ENCODE results near the gene AMN.

The AMN gene

DNA sequence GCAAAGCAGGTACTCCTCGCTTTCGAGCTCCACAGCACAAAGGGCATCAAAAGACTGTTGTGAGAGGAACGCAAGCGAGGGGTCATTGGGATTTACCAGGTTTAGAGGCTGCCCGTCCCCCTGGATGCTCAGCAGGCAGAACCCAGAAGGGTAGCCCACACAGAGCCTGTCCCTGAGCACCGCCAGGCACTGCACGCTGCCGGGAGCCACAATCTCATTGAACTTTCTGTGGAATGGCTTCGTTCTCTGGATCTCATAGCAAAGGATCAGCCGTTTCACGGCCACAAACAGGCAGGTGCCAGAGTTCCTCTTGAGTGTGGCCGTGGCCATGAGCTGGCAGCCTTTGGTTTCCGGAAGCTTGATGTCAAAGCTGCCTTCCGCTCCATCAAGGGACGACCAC is 21.5 kb downstream of the AMN start:
- no peak for DNase-seq (ENCODE audit: low spot score)

DNA sequence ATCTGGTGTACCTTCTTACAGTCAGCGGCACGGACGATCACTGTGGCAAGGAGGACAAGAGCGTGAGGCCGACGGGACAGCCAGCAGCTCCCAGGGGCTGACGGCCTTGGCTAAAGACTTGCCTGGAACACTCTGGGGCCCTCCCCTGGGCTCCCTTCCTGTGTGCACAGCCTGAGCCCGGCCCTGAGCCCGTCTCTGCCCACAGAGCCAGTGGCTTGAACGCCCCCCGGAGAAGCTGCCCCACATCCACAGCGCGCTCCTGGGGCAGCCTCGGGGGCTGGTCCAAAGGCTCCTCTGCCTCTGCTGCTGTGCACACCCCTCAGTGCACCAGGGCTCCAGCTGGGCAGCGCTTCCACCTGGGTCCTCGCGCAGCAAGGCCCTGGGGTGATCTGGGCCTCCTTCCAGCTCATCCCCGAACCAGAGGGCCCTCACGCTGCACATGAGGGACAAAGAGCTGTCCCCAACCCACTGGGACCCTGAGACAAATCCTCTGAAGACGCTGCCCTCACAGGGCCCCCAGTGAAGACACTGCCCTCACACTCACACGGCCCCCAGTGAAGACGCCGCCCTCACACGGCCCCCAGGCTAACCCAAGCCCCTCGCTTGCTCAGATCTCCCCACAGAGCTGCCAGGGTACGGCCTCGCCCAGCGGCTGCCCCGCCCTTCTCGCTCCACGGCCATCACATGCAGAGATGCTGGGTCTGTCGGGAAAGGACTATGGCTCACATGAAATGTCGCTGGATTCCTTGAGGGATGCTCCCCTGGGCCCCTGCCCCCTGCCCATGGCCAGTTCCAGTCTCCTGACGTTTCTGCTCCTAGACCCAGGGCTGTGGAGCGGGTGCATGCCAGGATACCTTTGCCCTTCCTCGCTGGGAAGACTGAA is 22.2 kb downstream of the AMN start:
- DNase-seq (ENCODE audit: low spot score): no peak

DNA sequence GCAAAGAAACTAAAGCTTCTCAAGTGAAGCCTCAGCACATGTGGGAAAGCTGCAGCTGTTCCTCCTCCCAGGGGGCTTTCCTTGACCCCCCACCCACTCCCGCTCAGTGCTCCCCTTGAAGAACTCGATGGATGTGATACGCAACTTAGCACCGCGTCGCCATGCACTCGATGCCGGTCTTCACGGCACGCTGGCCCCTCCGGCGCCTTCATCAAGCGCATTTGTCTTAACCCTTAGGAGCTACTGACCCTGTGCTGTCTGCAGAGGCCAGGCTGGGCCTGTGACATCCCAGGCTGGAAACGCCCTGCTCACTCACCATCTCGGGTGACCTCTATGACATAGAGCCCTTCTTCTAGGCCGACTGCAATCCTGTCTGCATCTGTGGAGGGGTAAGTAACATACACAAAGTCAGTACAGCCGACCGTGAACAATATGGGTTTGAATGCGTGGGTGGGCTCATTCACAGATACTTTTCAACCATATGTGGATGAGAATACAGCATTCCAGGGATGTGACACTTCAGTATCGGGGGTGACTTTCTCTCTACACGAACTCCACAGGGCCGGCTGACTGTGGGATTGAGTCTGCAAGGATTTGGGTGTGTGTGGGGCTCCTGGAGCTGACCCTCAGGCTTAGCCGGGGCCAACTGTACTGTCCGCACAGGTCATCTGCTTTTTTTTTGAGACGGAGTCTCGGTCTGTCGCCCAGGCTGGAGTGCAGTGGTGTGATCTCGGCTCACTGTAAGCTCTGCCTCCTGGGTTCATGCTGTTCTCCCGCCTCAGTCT is 23.1 kb downstream of the AMN start:
- no peak for DNase-seq (ENCODE audit: low spot score)

DNA sequence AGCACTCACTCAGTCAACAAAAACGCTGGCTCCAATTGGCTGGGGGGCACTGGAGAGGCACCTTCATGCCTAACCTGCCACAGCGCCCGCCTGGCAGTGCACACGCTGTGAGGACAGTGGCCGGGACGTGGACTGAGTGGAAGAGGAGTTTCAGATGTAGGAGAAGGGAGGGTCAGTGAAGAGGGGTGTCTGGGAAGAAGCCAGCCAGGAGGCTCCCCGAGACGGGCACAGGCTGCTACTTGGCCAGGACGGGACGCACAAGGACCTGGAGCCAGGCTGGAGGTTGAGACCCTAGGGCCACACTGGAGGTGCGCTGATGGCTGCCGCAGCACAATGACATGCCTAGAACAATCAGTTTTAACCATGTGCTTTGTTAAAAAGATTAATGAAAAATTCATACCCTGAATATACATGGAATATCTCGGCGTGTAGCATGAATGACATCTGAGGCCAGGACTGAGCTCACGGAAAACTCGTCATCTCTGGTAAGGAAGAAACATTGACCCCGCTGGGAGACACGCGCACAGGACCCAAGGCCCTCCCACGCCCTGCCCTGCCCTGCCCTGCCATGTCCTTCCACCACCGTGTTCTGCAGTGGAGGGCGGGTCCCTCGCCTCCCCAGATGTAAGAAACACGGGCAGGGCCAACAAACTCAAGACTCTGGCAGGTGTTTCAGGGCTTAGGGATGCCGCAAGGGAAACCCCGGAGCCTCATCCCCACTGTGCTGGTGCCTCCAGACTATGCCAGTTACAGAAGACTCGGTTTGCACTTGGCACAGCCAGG is 25.0 kb downstream of the AMN start:
- no peak for DNase-seq (ENCODE audit: low spot score)

DNA sequence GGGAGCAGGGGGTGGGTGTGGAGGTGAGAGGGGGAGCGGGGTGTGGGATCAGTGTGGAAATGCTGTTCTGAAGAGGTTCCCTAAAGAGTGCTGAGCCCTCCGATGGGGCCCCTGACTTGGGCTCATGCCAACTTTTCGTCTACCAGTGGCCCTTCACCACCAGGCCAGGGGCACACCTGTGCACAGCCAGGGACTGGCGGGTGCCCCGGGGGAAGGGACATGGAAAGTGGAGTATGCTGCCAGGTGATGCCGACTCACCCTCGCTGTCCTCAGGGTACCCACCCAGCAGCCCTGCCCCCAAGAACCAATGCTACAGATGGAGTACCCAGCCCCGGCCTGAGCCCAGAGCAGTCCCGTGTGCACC is 26.2 kb downstream of the AMN start:
- no peak for DNase-seq (ENCODE audit: low spot score)

DNA sequence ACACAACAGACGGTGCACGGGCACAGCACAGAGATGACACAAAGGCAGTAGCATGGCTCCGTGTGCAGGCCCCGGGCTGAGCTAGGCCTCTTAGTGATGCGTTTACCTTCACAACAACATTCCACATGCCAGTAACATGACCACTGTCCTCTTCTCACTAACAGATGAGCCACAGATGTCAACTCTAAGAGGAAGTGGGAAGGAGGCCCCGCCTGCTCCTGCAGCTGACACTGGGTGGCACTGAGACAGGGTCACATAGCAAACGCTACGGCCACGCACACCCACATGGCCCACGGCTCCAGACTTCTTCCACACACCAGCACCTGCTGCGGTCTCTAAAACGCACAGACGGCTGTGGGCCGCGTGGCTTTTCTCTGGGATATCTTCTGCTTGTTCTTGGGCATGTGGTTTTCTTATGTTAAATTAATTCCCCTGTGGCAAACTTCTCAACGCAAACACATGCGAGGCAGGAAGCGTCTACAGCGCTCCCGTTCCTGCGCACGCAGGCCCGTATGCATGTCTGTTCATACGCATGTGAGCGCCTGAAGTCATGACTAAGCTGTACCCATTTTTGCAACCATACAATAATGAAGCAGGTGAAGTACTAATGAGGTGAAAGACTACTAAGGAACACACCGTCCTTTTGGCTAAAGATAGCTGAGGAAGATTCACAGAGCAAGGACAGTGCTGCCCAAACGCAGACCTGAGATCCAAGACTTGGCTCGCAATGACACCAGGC is 26.8 kb downstream of the AMN start:
- no peak for DNase-seq (ENCODE audit: low spot score)

DNA sequence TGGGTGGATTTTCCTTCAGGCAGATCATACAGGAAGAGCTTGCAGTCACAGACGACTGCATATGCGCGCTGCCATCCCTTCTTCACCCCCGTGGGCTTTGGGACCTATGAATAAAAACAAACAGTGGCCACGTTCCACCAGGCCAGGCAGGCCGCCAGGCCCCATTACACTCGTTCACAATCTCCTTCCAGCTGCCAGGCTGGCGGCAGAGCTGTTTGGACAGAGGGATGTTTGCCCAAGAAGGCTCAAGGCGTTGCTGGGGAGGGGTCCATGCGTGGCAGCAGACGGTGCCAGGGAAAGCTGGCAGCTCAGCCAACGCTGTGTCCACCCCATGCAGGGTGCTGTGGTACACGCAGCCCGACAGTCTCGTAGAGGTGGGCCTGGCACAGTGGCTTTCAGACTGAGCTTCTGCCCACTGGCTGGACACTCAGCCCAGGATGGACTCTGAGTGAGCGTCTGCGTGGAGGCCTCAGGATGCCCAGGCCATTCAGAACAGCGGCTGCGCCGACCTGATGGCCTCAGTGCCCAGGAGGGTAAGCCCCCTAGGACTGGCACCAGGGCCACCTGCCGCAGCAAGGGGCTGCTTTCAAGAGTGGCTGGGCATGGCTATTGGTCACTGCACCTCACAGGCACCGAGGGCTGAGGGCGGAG is 27.5 kb downstream of the AMN start:
- peak; percentile 90 for DNase-seq (ENCODE audit: low spot score)

DNA sequence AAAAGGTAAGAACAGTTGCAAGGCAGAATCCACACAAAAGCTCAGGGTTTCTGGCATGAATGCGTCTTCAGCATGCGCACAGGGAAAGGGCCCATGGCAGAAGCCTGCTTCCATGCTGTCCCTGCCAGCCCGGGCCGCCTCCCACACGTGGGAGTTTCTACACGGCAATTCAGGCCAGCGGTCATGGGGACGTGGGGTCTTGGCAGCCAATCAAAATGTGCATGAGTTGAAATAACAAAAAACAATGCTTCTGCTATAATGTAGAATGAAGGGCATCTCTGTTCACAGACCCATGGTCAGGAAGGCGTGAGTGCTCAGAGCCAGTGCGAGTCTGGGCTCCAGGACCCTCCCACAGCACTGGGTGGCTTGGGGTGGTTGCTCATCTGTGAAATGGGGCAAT is 28.6 kb downstream of the AMN start:
- peak; percentile 96 for DNase-seq (ENCODE audit: low spot score)

DNA sequence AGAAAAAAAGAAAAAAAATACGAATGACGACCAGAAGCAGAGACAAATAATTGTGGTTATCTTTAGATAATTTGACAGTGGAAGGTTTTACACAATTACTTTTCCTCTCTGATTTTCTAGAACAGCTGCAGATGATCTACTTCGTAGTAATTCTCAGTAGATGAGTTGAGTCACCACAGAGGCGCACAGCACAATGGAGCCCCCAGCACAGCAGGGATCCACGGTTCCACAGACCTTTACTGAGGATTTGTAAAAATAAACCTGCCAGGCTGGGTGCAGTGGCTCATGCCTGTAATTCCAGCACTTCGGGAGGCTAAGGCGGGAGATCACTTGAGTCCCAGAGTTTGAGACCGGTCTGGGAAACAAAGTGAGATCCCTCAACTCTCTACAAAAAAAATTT is 29.3 kb downstream of the AMN start:
- DNase-seq (ENCODE audit: low spot score): no peak

DNA sequence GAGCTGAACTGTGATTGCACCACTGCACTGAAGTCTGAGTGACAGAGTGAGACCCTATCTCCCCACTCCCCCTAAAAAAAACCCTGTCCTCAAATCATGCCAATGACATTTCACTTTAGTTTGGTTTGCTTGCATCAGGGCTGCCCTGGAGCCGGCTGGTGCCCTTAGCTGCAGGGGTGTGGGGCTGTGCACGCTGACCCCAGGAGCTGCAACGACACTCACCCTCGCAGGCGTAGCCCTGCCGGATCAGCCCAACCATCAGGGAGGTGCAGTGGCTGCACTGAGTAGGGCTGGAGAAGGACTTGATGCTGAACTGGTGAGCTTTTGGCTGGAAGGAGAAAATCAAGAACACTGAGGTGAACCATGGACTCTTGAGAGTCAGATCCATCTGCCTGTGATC is 29.8 kb downstream of the AMN start:
- DNase-seq (ENCODE audit: low spot score): no peak

DNA sequence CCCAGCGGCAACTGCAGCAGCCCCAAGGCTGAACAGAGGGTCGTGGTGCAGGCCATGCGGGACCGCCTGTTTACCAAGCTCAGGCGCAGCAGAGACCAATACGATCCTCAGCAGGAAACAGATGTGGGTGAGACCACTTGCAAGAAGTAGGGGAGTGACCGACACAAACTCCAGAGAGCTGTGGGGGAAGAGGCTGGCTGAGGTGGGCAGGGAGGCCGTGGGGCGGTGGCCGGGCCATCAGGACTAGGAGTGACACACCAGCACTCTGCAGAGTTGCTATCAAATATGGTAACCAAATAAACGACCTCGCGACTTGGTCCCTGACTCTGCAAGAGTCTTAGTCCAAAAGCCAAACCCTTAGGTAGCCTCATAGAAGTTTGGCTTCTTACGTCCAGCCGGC is 30.6 kb downstream of the AMN start:
- no peak for DNase-seq (ENCODE audit: low spot score)

DNA sequence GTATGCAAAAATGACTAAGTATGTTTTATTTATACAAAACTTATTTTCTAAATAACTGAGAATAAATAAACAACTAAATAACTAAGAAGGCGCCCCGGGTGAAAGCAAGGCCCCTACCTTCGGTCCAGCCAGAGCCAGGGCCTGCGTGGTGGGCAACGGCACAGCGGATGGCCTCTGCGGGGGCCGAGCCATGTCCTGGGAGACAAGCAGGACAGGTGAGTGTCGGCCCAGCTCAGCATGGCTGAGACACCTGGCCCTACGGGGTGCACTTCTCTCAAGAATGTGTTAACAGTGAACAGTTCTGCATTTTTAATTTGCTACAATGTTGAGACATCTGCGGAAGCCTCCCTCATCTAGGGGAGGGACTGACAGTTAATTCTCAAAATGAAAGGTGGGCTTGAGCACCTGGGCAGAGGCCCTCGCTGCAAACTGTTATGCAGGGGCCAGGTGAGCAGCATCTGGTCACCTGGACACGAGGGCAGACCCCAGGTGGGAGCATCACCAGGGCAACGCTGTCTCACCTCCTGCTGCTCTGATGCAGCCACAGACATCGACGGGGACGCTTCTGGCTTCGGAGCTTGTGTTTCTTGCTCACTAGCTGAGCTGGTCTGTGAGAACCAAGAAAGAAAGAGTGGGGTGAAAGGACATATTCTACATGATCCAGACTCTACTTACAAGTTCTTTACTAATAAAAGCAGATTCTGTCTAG is 31.8 kb downstream of the AMN start:
- DNase-seq (ENCODE audit: low spot score): no peak

DNA sequence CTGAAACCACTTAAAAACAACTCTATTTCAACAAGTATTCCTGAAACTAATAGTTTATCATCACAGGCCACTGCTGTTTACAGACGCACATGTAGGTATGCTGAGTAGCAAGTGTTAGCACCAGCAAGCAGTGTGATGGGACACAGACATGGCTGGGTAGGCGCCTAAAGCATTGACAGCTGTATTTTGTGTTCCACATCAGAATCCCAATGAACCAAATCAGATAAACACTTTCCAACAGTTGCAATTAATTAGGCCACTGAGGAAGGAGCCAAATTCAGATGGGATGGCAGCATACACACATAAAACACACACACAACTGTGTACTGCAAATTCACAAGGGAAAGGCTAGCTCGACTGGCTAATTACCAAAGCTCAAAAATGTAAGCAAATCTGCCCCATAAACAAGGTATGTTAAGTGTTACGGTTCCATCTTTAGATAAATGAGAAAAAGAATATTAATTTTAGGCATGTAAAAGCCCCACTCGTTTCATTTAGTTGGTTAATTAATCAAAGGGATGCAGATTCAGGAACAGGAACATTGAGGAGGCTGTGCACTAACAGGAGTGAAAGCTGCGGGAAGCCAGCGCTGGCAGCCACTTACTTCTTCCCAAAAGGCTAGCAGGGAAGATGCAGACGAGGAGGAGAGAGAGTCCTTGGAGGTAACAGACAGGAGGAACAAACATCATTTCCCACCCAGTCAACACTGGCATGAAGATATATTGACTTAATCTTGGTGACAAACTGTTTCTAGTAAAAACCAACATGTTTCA is 33.4 kb downstream of the AMN start:
- no peak for DNase-seq (ENCODE audit: low spot score)

DNA sequence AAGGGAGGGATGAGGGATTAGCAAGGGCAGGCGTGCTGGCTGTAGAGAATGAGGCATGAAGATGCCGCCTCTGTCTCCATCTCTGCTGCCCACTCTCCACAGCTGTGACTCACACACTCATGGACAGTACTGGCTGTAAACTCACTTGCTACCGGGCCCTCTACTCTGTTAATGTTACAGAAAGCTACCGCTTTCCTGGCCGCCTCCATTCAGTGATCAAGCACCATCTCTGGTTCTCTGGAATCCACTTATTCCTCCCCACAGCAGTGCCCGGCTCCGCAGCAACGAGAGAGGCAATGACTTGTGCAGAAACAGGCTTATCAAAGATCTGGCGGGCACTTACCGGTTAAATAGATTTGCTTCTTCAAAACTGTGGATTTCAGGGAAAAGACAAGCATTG is 34.8 kb downstream of the AMN start:
- no peak for DNase-seq (ENCODE audit: low spot score)

DNA sequence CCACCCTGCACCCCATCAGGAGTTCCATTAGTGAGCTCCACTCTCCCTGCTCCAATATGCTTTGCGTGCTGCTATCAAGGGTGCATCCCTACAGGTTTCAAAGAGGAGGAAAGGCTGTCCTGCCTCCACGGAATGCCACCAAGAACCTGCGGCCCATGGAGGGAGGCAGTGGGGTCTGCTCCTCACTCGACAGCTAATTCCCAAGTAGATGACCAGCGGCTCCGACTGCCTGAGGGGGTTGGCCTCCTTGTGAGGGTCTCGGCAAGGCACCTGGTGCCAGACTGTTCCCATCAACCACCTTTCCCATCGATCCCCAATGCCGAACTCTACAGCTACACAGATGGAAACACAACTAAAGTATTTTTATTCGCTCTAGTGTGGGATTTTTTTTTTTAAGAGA is 36.0 kb downstream of the AMN start:
- no peak for DNase-seq (ENCODE audit: low spot score)

DNA sequence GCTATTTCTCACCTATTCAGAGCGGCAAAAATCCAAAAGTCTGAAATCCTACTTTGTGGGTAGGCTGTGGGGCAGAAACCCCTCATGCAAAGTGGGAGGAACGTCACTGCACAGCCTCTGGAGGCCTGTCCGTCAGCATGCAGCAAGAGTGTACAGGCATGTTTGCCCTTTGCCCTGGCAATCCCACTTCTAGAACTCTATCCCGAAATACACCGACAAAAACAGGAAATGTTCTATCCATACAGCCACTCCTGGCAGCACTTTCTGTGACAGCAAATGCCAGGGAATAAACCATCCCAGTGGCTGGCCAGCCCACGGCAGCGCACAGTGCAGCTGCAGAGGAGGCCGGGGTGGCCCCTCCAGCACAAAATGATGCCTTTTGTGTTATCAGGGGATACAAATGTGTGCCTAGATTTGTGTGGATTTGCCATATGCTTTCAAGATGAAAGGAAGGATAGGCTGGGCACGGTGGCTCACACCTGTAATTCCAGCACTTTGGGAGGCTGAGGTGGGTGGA is 39.7 kb downstream of the AMN start:
- DNase-seq (ENCODE audit: low spot score): no peak

DNA sequence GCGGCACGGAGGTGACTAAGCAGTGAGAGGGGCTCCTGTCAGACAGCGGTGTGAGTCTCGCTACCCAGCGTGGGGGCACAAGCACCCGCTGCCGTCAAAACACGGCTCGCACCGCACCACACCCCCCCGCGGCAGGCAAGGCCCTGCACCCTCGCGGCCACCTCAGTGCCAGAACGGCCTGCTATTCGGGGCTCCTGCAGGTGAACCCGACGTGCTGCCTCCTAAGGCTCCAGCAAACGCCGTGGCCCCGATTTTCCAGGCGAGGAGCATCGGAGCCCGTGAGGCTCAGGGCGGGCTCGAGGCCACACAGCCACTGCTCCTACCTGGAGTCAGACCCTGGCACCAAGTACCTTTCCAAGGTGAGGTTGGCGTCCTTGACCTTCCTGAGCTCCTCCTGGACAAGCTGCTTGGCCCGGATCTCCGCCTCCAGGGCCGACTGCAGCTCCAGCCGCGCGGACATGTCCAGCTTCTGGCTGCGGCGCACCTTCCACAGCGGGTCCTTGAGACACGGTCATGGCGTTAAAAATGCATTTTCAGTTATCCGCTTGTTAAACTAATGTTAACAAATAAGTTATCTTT is 41.8 kb downstream of the AMN start:
- no peak for DNase-seq (ENCODE audit: low spot score)

DNA sequence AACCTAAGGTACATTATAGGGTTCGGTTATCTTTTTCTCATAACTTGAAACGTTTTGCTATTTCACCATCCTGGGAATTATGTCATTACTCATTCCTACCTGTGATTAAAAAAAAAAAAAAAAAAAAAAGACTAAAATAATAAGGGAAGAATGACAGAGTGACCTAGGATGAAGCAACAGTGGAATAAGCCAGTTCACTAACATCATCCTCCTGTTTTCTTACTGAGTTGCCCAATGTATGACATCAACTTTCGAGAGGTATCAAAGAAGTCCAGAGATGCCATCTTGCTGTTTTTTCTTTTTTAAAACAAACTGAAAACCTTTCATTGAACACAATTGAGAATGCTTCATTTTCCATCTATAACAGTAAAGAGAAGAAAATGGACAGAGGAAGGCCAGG is 42.8 kb downstream of the AMN start:
- DNase-seq (ENCODE audit: low spot score): no peak

DNA sequence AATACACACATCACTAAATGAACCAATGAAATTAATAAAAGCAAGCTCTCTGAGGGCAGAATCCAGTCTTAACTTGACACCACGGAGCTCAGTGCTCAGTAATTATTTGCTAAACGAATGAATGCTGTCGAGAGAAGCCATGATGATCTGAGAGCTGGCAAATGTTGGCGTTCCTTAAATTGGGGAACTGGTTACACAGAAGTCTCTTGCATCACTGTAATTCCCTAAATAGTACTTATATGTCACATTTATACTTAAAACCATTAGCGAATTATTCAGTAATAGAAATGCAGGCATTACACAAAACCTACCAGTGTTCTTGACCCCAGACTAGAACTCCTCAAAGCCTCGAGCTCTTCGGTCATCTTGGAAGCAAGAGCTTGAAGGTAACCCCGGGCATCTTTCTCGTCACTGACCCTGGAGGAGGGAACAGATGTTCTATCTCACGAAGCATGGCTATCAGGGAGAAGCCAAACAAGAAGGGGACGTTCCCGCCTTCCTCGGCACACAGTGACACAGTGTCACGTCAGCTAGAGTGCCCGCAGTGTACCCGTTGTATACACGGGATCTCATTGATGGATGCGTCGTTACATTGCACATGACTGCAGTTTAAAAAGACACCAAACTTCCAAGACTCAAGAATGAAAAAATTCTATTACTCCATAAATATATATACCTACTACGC is 43.6 kb downstream of the AMN start:
- DNase-seq (ENCODE audit: low spot score): no peak

All from globus pallidus (tissue), 1 donor.